Colonic mucosa (tissue), 4 donors: Measurements from ENCODE around the gene TEX2. TPM values are rescaled to one million over a fixed set of nuclear protein-coding genes. Genes with fewer than 3 reads are reported as not detected.

Experiments used
- DNase-seq: peaks from one replicate; pipeline ENCODE4 v3.0.0-alpha.2; 2020
- H3K27ac ChIP-seq: fragments of 200-600 bp; one replicate; pipeline ENCODE4 v1.8.0; 2021
- H3K27me3 ChIP-seq: fragments of 200-600 bp; one replicate; pipeline ENCODE4 v1.8.0; 2021
- H3K36me3 ChIP-seq: fragments of 200-600 bp; one replicate; pipeline ENCODE4 v1.8.0; 2021
- H3K4me1 ChIP-seq: fragments of 200-600 bp; one replicate; pipeline ENCODE4 v1.8.0; 2021; ENCODE audit warnings: mild to moderate bottlenecking
- H3K4me3 ChIP-seq: fragments of 200-600 bp; one replicate; pipeline ENCODE4 v1.8.0; 2021
- H3K9ac ChIP-seq, 2 donors: one replicate each; pipeline ENCODE4 v1.7.0; 2013; ENCODE audit warnings: control low read depth in 2 of 2, low read depth in 2 of 2, low read length in 2 of 2
- H3K9me3 ChIP-seq: fragments of 200-600 bp; one replicate; pipeline ENCODE4 v1.8.0; 2021
- intact Hi-C: fragments of 100-400 bp; cut with DNase I; formaldehyde crosslinking; loops from one replicate; pipeline ENCODE4 v1.14.1; 2022
- total RNA-seq, 2 donors: library from RNA; stranded (reverse); fragmentation: NEBNext Ultra II Directional in 1 of 2; extraction: Animal tissue kit (Norgen Biotek cat#: 25700) in 1 of 2; gene quantifications; one replicate each; pipeline ENCODE4 v1.2.1, GENCODE V29; 2021
- TF ChIP-seq, protein P1 (sequence below): fragments of 200-600 bp; IDR thresholded peaks from one replicate; pipeline ENCODE4 v1.8.0; 2022; ENCODE audit warnings: antibody characterized with exemption, mild to moderate bottlenecking
- donor health status: healthy.
- donor health status: DM: no; HTN: no; CAD: no.
- donor health status: DM: no; HTN: no; CAD: no.

Gene TEX2, protein sequence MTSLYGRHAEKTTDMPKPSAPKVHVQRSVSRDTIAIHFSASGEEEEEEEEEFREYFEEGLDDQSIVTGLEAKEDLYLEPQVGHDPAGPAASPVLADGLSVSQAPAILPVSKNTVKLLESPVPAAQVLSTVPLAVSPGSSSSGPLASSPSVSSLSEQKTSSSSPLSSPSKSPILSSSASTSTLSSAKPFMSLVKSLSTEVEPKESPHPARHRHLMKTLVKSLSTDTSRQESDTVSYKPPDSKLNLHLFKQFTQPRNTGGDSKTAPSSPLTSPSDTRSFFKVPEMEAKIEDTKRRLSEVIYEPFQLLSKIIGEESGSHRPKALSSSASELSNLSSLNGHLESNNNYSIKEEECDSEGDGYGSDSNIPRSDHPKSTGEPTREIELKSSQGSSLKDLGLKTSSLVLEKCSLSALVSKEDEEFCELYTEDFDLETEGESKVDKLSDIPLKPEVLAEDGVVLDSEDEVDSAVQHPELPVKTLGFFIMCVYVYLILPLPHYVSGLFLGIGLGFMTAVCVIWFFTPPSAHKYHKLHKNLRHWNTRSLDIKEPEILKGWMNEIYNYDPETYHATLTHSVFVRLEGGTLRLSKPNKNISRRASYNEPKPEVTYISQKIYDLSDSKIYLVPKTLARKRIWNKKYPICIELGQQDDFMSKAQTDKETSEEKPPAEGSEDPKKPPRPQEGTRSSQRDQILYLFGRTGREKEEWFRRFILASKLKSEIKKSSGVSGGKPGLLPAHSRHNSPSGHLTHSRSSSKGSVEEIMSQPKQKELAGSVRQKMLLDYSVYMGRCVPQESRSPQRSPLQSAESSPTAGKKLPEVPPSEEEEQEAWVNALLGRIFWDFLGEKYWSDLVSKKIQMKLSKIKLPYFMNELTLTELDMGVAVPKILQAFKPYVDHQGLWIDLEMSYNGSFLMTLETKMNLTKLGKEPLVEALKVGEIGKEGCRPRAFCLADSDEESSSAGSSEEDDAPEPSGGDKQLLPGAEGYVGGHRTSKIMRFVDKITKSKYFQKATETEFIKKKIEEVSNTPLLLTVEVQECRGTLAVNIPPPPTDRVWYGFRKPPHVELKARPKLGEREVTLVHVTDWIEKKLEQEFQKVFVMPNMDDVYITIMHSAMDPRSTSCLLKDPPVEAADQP
- 10 to 100 TPM; 29.0 to 29.7 TPM for total RNA-seq

DNA sequence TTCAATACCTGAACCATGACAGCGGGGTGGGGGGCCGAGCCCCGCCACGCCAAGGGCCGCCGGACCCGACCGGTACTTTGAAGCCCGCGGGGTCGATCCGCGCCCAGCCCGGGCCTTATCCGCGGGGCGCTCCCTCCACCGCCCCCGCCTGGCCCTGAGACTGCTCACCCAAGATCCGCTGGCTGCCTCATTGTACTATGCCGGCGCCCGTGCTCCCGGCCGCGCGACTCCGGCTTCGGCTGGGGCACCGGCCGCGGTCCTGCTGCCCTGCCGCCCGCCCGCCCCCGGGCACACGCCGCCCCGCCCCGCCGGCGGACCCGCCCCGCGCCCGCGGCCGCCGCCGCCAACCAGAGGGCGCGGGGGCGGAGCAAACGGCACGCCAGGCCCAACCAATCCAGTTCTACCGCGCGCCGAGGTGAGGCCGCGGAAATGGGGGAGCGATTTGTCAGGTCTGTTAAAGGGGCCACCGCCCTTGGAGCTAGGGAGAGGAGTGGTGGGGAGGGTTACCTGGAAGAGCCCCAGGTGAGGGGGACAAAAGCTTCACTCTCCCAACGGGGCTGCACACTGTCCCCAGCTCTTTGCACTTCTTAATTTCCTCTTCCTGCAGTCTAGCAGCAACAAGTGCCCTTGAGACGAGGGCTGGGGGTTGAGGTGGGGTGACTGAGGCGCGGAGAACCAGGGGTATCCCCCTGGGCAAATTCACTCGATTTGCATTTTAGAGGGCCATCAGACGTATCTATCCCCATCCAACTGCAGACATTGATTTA lies at the start of gene TEX2:
Gene TEX2 (minus strand): TSS at position 261 of the 767 bp plus-strand sequence. CDS start 49,043 bp downstream, outside the sequence.
- intact Hi-C loops, result loop anchor here (5.0 kb wide), 1 partner anchor 111 kb away; no protein-coding TSS in a partner anchor

DNA sequence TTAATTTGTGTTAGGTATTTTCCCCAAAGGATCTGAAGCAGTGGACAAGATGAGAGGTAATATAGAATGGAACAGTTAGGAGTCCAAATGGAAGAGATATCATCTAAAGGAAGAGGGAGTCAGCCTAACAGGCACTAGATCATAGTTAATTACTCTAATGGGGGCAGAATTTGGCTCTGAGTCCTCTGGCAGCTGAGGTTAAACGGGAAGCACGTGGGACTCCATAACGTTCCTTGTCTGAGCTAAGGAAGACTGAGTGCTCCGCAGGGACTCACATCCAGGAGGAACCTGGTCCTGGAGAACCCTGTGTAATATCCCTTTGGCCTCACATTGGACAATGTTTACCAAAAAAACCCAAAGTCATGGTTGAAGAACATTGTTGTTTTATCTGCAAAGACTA lies 46.6 kb upstream of the TEX2 start:
- no peak for DNase-seq
- no peaks in the 10 kb centered on the region for H3K4me1 ChIP-seq
- intact Hi-C loops, result no loop called here
- TF ChIP-seq, protein P1, sequence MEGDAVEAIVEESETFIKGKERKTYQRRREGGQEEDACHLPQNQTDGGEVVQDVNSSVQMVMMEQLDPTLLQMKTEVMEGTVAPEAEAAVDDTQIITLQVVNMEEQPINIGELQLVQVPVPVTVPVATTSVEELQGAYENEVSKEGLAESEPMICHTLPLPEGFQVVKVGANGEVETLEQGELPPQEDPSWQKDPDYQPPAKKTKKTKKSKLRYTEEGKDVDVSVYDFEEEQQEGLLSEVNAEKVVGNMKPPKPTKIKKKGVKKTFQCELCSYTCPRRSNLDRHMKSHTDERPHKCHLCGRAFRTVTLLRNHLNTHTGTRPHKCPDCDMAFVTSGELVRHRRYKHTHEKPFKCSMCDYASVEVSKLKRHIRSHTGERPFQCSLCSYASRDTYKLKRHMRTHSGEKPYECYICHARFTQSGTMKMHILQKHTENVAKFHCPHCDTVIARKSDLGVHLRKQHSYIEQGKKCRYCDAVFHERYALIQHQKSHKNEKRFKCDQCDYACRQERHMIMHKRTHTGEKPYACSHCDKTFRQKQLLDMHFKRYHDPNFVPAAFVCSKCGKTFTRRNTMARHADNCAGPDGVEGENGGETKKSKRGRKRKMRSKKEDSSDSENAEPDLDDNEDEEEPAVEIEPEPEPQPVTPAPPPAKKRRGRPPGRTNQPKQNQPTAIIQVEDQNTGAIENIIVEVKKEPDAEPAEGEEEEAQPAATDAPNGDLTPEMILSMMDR, result no peak
- H3K27ac ChIP-seq, result no peak overlapping the region
- no peaks in the 10 kb centered on the region for H3K9me3 ChIP-seq
- no peak overlapping the region for H3K4me3 ChIP-seq
- no peak overlapping the region for H3K9ac ChIP-seq
- no peaks in the 10 kb centered on the region for H3K36me3 ChIP-seq
- no peaks in the 10 kb centered on the region for H3K27me3 ChIP-seq

More for the DNA sequence above, at the start of gene TEX2:
- H3K4me1 ChIP-seq, result peaks cover 6% of the 10 kb centered on the region
- peak within 1 kb of the TSS; percentile 79 for H3K27ac ChIP-seq
- peak; percentile 92 for DNase-seq
- H3K9me3 ChIP-seq, result no peaks in the 10 kb centered on the region
- H3K9ac ChIP-seq, result peak within 1 kb of the TSS; percentile 88 to 92
- TF ChIP-seq, protein P1, result no peak
- peak within 1 kb of the TSS; percentile 82 for H3K4me3 ChIP-seq
- no peaks in the 10 kb centered on the region for H3K27me3 ChIP-seq
- H3K36me3 ChIP-seq, result no peaks in the 10 kb centered on the region

DNA sequence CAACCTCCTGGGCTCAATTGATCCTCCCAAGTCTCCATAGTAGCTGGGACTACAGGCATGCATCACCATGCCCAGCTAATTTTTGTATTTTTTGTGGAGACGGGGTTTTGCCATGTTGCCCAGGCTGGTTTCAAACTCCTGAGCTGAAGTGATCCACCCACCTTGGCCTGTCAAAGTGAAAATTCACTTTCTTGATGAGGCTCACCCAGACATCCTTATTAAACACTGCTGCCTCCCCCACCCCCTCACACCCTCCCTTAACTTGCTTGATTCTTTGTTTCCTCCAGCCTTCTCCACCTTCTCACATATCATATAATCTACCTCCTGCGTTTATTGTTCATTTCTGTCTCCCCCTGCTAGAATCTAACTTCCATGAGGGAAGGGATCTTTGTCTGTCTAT lies 46.0 kb upstream of the TEX2 start:
- Histone ChIP-seq H3K4me3 (no peak overlapping the region), H3K9me3 (no peaks in the 10 kb centered on the region), H3K4me1 (no peaks in the 10 kb centered on the region), H3K27ac (no peak overlapping the region), H3K9ac (no peak overlapping the region), H3K27me3 (no peaks in the 10 kb centered on the region), H3K36me3 (no peaks in the 10 kb centered on the region)
- no peak for DNase-seq
- intact Hi-C loops, result no loop called here
- TF ChIP-seq, protein P1, result no peak

DNA sequence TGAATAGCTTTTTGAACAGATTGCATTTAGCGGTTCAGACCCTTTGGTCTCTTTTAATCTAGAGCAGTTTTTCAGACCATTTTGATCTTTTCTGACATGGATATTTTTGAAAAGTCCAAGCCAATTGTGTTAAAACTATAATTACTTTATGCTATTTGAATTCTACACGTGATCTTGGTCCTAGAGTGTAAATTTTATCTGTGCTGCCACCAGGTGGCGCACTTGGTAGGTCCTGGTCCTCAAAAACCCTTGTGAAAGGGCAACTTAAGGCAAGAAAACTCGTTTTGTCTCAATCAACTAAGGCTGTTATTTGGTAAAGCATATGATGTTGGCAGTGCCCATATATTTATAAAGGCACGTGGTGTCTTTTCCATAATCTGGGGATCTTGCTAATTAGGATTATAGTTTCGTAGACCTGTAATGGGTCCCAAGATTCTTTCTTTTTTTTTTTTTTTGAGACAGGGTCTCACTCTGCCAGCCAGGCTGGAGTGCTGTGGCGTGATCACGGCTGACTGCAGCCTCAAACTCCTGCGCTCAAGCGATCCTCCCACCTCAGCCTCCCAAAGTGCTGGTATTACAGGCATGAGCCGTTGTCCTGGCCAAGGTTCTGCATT lies 43.9 kb upstream of the TEX2 start:
- intact Hi-C loops, result no loop called here
- H3K27me3 ChIP-seq, result no peaks in the 10 kb centered on the region
- H3K9me3 ChIP-seq, result no peaks in the 10 kb centered on the region
- H3K4me1 ChIP-seq, result no peaks in the 10 kb centered on the region
- H3K9ac ChIP-seq, result no peak overlapping the region
- no peak overlapping the region for H3K27ac ChIP-seq
- H3K4me3 ChIP-seq, result no peak overlapping the region
- peak; percentile 62 for DNase-seq
- TF ChIP-seq, protein P1, result peak; percentile 88
- no peaks in the 10 kb centered on the region for H3K36me3 ChIP-seq
